Aorta (tissue), 5 donors: Measurements from ENCODE around the gene PIGK. TPM values are rescaled to one million over a fixed set of nuclear protein-coding genes. Genes with fewer than 3 reads are reported as not detected.
"Not testable (repeated sequence)": the region's sequence is repeated elsewhere in the genome, so short reads cannot be mapped to it uniquely, and the experiment has no call there.

Experiments used
- ATAC-seq: fragments of 200-7000 bp; cut with Tn5 transposase; one replicate; pipeline ENCODE4 v1.9.1; 2022; ENCODE audit warnings: moderate library complexity; ENCODE audit not compliant: low FRiP score
- DNase-seq, 2 donors: peaks; one replicate each; pipeline ENCODE4 v3.0.0-alpha.2; 2020
- H3K27ac ChIP-seq, 2 donors: one replicate each; pipeline ENCODE4 v1.5.1; 2013; ENCODE audit warnings: low read length in 2 of 2, mild to moderate bottlenecking in 2 of 2, moderate library complexity in 2 of 2, control low read depth in 1 of 2, inconsistent platforms in 1 of 2, low read depth in 1 of 2
- H3K27me3 ChIP-seq, 2 donors: one replicate each; pipeline ENCODE4 v1.6.1; 2013; ENCODE audit warnings: control low read depth in 1 of 2, low read length in 1 of 2, mild to moderate bottlenecking in 1 of 2, moderate library complexity in 1 of 2; ENCODE audit not compliant: insufficient read depth in 2 of 2, control insufficient read depth in 1 of 2
- H3K36me3 ChIP-seq, 2 donors: one replicate each; pipeline ENCODE4 v1.6.1; 2013; ENCODE audit warnings: control low read depth in 1 of 2, low read length in 1 of 2, mild to moderate bottlenecking in 1 of 2; ENCODE audit not compliant: insufficient read depth in 2 of 2, control insufficient read depth in 1 of 2
- H3K4me1 ChIP-seq, 2 donors: one replicate each; pipeline ENCODE4 v1.6.1; 2013; ENCODE audit warnings: low read length in 2 of 2, control low read depth in 1 of 2, mild to moderate bottlenecking in 1 of 2, moderate library complexity in 1 of 2; ENCODE audit not compliant: insufficient read depth in 2 of 2, control insufficient read depth in 1 of 2
- H3K4me3 ChIP-seq, 2 donors: one replicate each; pipeline ENCODE4 v1.5.1; 2013; ENCODE audit warnings: low read length in 2 of 2, control low read depth in 1 of 2, mild to moderate bottlenecking in 1 of 2
- H3K9me3 ChIP-seq: one replicate; pipeline ENCODE4 v1.6.1; 2013; ENCODE audit warnings: mild to moderate bottlenecking, low read length; ENCODE audit not compliant: control insufficient read depth
- WGBS, 2 donors: extraction: QIAGEN DNeasy Blood & Tissue Kit; methylation state at CpG; one replicate each; pipeline ENCODE4 v1.1.7; 2013; 5-methylcytosine and 5-hydroxymethylcytosine counted together
- intact Hi-C, 2 donors: fragments of 100-400 bp; cut with DNase I; formaldehyde crosslinking; loops; one replicate each; pipeline versions ENCODE4 v1.14.2 to v1.15.0; 2022
- polyA plus RNA-seq, 2 donors: library from polyadenylated mRNA; stranded (reverse); fragments of 200-250 nt; gene quantifications; one replicate each; pipeline ENCODE4 v1.2.3, GENCODE V29; 2013
- total RNA-seq, 2 donors: library from RNA; stranded (reverse); fragmentation: NEBNext Ultra II Directional; extraction: Animal tissue kit (Norgen Biotek cat#: 25700); gene quantifications; one replicate each; pipeline ENCODE4 v1.2.1, GENCODE V29; 2021
- donor health status: healthy with polysubstance abuse.
- donor health status: Bipolar disorder and iron deficiency.
- donor health status: DM: no; HTN: no; CAD: no.
- donor health status: DM: no; HTN: no; CAD: no.
- donor health status: DM: yes; HTN: yes; CAD: no.

The PIGK gene
- total and polyA plus RNA-seq, 4 donors: 21.3 to 33.2 (median 30.7) TPM

GRCh38 chr1:77204043-77204442 lies 15.2 kb downstream of the PIGK start:
- H3K36me3 ChIP-seq, DNase-seq, H3K27ac ChIP-seq, H3K27me3 ChIP-seq, ATAC-seq, H3K9me3 ChIP-seq, H3K4me3 ChIP-seq, intact Hi-C loops, H3K4me1 ChIP-seq: not testable (repeated sequence)
- 86 to 90% methylated on average over 3 of the region's 3 CpGs for WGBS, 2 donors

- intact Hi-C loops: no loop called here
- 25 to 29% methylated on average over 3 of the region's 3 CpGs for WGBS, 2 donors
- no peaks in the 10 kb centered on the region for H3K27me3 ChIP-seq
These were observed 16.5 kb downstream of the PIGK start for GRCh38 chr1:77202751-77203150.

GRCh38 chr1:77200806-77201205 lies 18.4 kb downstream of the PIGK start:
- no peaks in the 10 kb centered on the region for H3K36me3 ChIP-seq
- intact Hi-C loops: no loop called here
- H3K4me3 ChIP-seq: no peak overlapping the region
- H3K27ac ChIP-seq: no peak overlapping the region
- DNase-seq (no peak), ATAC-seq (no peak)
- H3K4me1 ChIP-seq: no peaks in the 10 kb centered on the region
- no peaks in the 10 kb centered on the region for H3K9me3 ChIP-seq
- H3K27me3 ChIP-seq: no peaks in the 10 kb centered on the region
- 93 to 98% methylated on average over 2 of the region's 2 CpGs for WGBS, 2 donors

More at GRCh38 chr1:77202751-77203150, 16.5 kb downstream of the PIGK start:
- H3K9me3 ChIP-seq: no peaks in the 10 kb centered on the region
- no peaks in the 10 kb centered on the region for H3K36me3 ChIP-seq
- no peak overlapping the region for H3K4me3 ChIP-seq
- H3K4me1 ChIP-seq: no peaks in the 10 kb centered on the region
- DNase-seq: no peak
- H3K27ac ChIP-seq: no peak overlapping the region
- ATAC-seq: no peak

- Histone ChIP-seq H3K9me3 (no peaks in the 10 kb centered on the region), H3K36me3 (no peaks in the 10 kb centered on the region), H3K4me3 (no peak overlapping the region), H3K4me1 (no peaks in the 10 kb centered on the region), H3K27me3 (no peaks in the 10 kb centered on the region), H3K27ac (no peak overlapping the region)
- ATAC-seq: no peak
- no peak for DNase-seq
- intact Hi-C loops: no loop called here
These were observed 18.9 kb downstream of the PIGK start for GRCh38 chr1:77200293-77200692.

GRCh38 chr1:77197351-77197750 lies 21.9 kb downstream of the PIGK start:
- DNase-seq (no peak), ATAC-seq (no peak)
- Histone ChIP-seq H3K36me3 (peaks cover 0 to 1% of the 10 kb centered on the region in 2 donors), H3K27ac (no peak overlapping the region), H3K9me3 (no peaks in the 10 kb centered on the region), H3K4me3 (no peak overlapping the region), H3K4me1 (no peaks in the 10 kb centered on the region), H3K27me3 (no peaks in the 10 kb centered on the region)
- intact Hi-C loops: no loop called here
- 96 to 98% methylated on average over 3 of the region's 3 CpGs for WGBS, 2 donors

- no peak overlapping the region for H3K27ac ChIP-seq
- H3K36me3 ChIP-seq: peaks cover 0 to 1% of the 10 kb centered on the region in 2 donors
- H3K4me1 ChIP-seq: no peaks in the 10 kb centered on the region
- H3K27me3 ChIP-seq: no peaks in the 10 kb centered on the region
- no peak overlapping the region for H3K4me3 ChIP-seq
- H3K9me3 ChIP-seq: no peaks in the 10 kb centered on the region
- intact Hi-C loops: no loop called here
- ATAC-seq (no peak), DNase-seq (no peak)
These were observed 25.3 kb downstream of the PIGK start for GRCh38 chr1:77193951-77194350.

- intact Hi-C loops: no loop called here
- no peak for DNase-seq
- Histone ChIP-seq H3K4me3 (no peak overlapping the region), H3K36me3 (peaks cover 0 to 4% of the 10 kb centered on the region in 2 donors), H3K4me1 (no peaks in the 10 kb centered on the region), H3K9me3 (peaks cover 2% of the 10 kb centered on the region), H3K27ac (no peak overlapping the region), H3K27me3 (no peaks in the 10 kb centered on the region)
- ATAC-seq: no peak
- 94 to 98% methylated on average over 4 of the region's 4 CpGs for WGBS, 2 donors
These were observed 30.5 kb downstream of the PIGK start for GRCh38 chr1:77188770-77189169.

- intact Hi-C loops, H3K9me3 ChIP-seq, H3K4me1 ChIP-seq, DNase-seq, H3K27ac ChIP-seq, H3K4me3 ChIP-seq, ATAC-seq, H3K36me3 ChIP-seq, H3K27me3 ChIP-seq: not testable (repeated sequence)
- WGBS, 2 donors: 95% methylated on average over 4 of the region's 4 CpGs
These were observed 32.3 kb downstream of the PIGK start for GRCh38 chr1:77186907-77187306.

- Histone ChIP-seq H3K4me1 (no peaks in the 10 kb centered on the region), H3K4me3 (no peak overlapping the region), H3K36me3 (peaks cover 0 to 4% of the 10 kb centered on the region in 2 donors), H3K27me3 (no peaks in the 10 kb centered on the region), H3K9me3 (peaks cover 2% of the 10 kb centered on the region), H3K27ac (no peak overlapping the region)
- ATAC-seq (no peak), DNase-seq (no peak)
- intact Hi-C loops: no loop called here
- 95 to 99% methylated on average over 2 of the region's 2 CpGs for WGBS, 2 donors
These were observed 37.1 kb downstream of the PIGK start for GRCh38 chr1:77182083-77182482.
